HEK293 (cell line): ENCODE measurements around the gene ZC3H8.

Experiments used
- CTCF ChIA-PET: fragments of 350-600 bp; formaldehyde crosslinking; extraction: SDS; loops from one replicate; lab custom pipeline; 2021; ENCODE audit warnings: antibody characterized with exemption; lab: Yijun Ruan, JAX
- POLR2A ChIA-PET: fragments of 300-600 bp; formaldehyde crosslinking; extraction: SDS; loops from one replicate; lab custom pipeline; 2020; ENCODE audit warnings: antibody characterized with exemption, inconsistent platforms; lab: Yijun Ruan, JAX
- H3K27ac ChIP-seq: fragments of 200-500 bp; sonication (Bioruptor generic); 2 replicates; pipeline ENCODE4 v1.5.1; 2014; ENCODE audit warnings: low read depth, low read length, control low read depth, inconsistent platforms; ENCODE audit errors: extremely low read depth
- H3K36me3 ChIP-seq, 2 experiments: fragments of 200-500 bp in 1 of 2; sonication (Bioruptor generic) in 1 of 2; 1 replicate in 1 of 2; 2 replicates in 1 of 2; pipeline ENCODE4 v1.5.1; 2014 to 2017; ENCODE audit warnings: inconsistent platforms in 2 of 2, low read length in 2 of 2; ENCODE audit not compliant: control insufficient read depth in 2 of 2, insufficient read depth in 1 of 2
- H3K4me1 ChIP-seq: fragments of 200-500 bp; sonication (Bioruptor generic); 2 replicates; pipeline ENCODE4 v1.5.1; 2014; ENCODE audit warnings: mild to moderate bottlenecking, low read length, inconsistent platforms; ENCODE audit not compliant: control insufficient read depth, insufficient read depth
- H3K4me3 ChIP-seq: 2 replicates; pipeline ENCODE4 v1.5.1; 2011; ENCODE audit warnings: low read depth, mild to moderate bottlenecking, control low read depth, low read length, moderate library complexity
- H3K9me3 ChIP-seq: fragments of 200-500 bp; sonication (Bioruptor generic); 2 replicates; pipeline ENCODE4 v1.5.1; 2014; ENCODE audit warnings: low read depth, low read length, inconsistent platforms; ENCODE audit not compliant: control insufficient read depth, insufficient read depth
- BCL11A ChIP-seq: fragments of 450-650 bp; formaldehyde crosslinking; IDR thresholded peaks from 2 replicates; pipeline ENCODE4 v1.5.1; 2016; ENCODE audit warnings: low read depth, missing biosample characterization, missing genetic modification characterization
- BCL11B ChIP-seq: fragments of 450-650 bp; formaldehyde crosslinking; IDR thresholded peaks from 2 replicates; pipeline ENCODE4 v1.5.1; 2016; ENCODE audit warnings: low read depth, missing biosample characterization, missing genetic modification characterization
- IKZF3 ChIP-seq: fragments of 450-650 bp; IDR thresholded peaks from 2 replicates; pipeline ENCODE4 v1.5.0; 2018; ENCODE audit warnings: missing biosample characterization, mild to moderate bottlenecking, missing genetic modification characterization, moderate library complexity
- KLF16 ChIP-seq: fragments of 450-650 bp; formaldehyde crosslinking; IDR thresholded peaks from 2 replicates; pipeline ENCODE4 v1.5.1; 2017; ENCODE audit warnings: missing biosample characterization, missing genetic modification characterization
- OVOL3 ChIP-seq: fragments of 450-650 bp; formaldehyde crosslinking; IDR thresholded peaks from 2 replicates; pipeline ENCODE4 v1.5.1; 2016; ENCODE audit warnings: missing biosample characterization, missing genetic modification characterization
- PATZ1 ChIP-seq: fragments of 450-650 bp; formaldehyde crosslinking; IDR thresholded peaks from 2 replicates; pipeline ENCODE4 v1.5.1; 2016; ENCODE audit warnings: missing biosample characterization, missing genetic modification characterization
- PRDM1 ChIP-seq: fragments of 450-650 bp; formaldehyde crosslinking; IDR thresholded peaks from 2 replicates; pipeline ENCODE4; 2016; ENCODE audit warnings: missing biosample characterization, missing genetic modification characterization
- PRDM4 ChIP-seq: fragments of 450-650 bp; formaldehyde crosslinking; IDR thresholded peaks from 2 replicates; pipeline ENCODE4 v1.5.1; 2017; ENCODE audit warnings: missing biosample characterization, missing genetic modification characterization
- SP7 ChIP-seq: fragments of 450-650 bp; formaldehyde crosslinking; IDR thresholded peaks from 2 replicates; pipeline ENCODE4 v1.5.1; 2016; ENCODE audit warnings: missing biosample characterization, missing genetic modification characterization
- WT1 ChIP-seq: fragments of 450-650 bp; formaldehyde crosslinking; IDR thresholded peaks from 2 replicates; pipeline ENCODE4 v1.5.1; 2016; ENCODE audit warnings: missing biosample characterization, missing genetic modification characterization
- ZFP37 ChIP-seq: fragments of 450-650 bp; formaldehyde crosslinking; IDR thresholded peaks from 2 replicates; pipeline ENCODE4 v1.5.1; 2016; ENCODE audit warnings: missing biosample characterization, missing genetic modification characterization
- ZNF140 ChIP-seq: fragments of 450-650 bp; formaldehyde crosslinking; IDR thresholded peaks from 2 replicates; pipeline ENCODE4 v1.5.1; 2016; ENCODE audit warnings: missing biosample characterization, missing genetic modification characterization
- ZNF174 ChIP-seq: fragments of 450-650 bp; formaldehyde crosslinking; IDR thresholded peaks from 2 replicates; pipeline ENCODE4 v1.5.0; 2017; ENCODE audit warnings: missing biosample characterization, mild to moderate bottlenecking, missing genetic modification characterization
- ZNF214 ChIP-seq: fragments of 450-650 bp; formaldehyde crosslinking; IDR thresholded peaks from 2 replicates; pipeline ENCODE4 v1.5.1; 2017; ENCODE audit warnings: missing biosample characterization, mild to moderate bottlenecking, missing genetic modification characterization, borderline replicate concordance
- ZNF221 ChIP-seq: fragments of 450-650 bp; formaldehyde crosslinking; IDR thresholded peaks from 2 replicates; pipeline ENCODE4 v1.5.1; 2017; ENCODE audit warnings: missing biosample characterization, missing genetic modification characterization, borderline replicate concordance
- ZNF266 ChIP-seq: fragments of 450-650 bp; formaldehyde crosslinking; IDR thresholded peaks from 2 replicates; pipeline ENCODE4 v1.5.1; 2016; ENCODE audit warnings: missing biosample characterization, missing genetic modification characterization, low read depth
- ZNF274 ChIP-seq, 2 experiments: fragments of 200-500 bp in 1 of 2; fragments of 450-650 bp in 1 of 2; sonication (Bioruptor generic) in 1 of 2; formaldehyde crosslinking in 1 of 2; IDR thresholded peaks; 2 replicates each; pipeline versions ENCODE4 v1.5.1 to v1.6.1; 2014 to 2016; ENCODE audit warnings: borderline replicate concordance in 1 of 2, inconsistent platforms in 1 of 2, low read length in 1 of 2, missing biosample characterization in 1 of 2, missing genetic modification characterization in 1 of 2
- ZNF302 ChIP-seq: fragments of 450-650 bp; formaldehyde crosslinking; IDR thresholded peaks from 2 replicates; pipeline ENCODE4 v1.5.1; 2016; ENCODE audit warnings: missing biosample characterization, missing genetic modification characterization, low read depth
- ZNF362 ChIP-seq: fragments of 450-650 bp; formaldehyde crosslinking; IDR thresholded peaks from 2 replicates; pipeline ENCODE4 v1.5.1; 2016; ENCODE audit warnings: missing biosample characterization, missing genetic modification characterization
- ZNF521 ChIP-seq: fragments of 450-650 bp; formaldehyde crosslinking; IDR thresholded peaks from 2 replicates; pipeline ENCODE4 v1.5.1; 2017; ENCODE audit warnings: missing biosample characterization, mild to moderate bottlenecking, missing genetic modification characterization
- ZNF701 ChIP-seq: fragments of 450-650 bp; formaldehyde crosslinking; IDR thresholded peaks from 2 replicates; pipeline ENCODE4 v1.5.1; 2016; ENCODE audit warnings: missing biosample characterization, missing genetic modification characterization
- ZNF776 ChIP-seq: fragments of 450-650 bp; formaldehyde crosslinking; IDR thresholded peaks from 2 replicates; pipeline ENCODE4 v1.5.0; 2017; ENCODE audit warnings: missing biosample characterization, missing genetic modification characterization, borderline replicate concordance
- ZNF792 ChIP-seq: fragments of 450-650 bp; formaldehyde crosslinking; IDR thresholded peaks from 2 replicates; pipeline ENCODE4 v1.5.1; 2016; ENCODE audit warnings: missing biosample characterization, missing genetic modification characterization
- ZSCAN18 ChIP-seq: fragments of 450-650 bp; formaldehyde crosslinking; IDR thresholded peaks from 2 replicates; pipeline ENCODE4 v1.5.1; 2016; ENCODE audit warnings: missing biosample characterization, missing genetic modification characterization

Gene ZC3H8

GRCh38 chr2:112199188-112199587 is 55.7 kb downstream of the ZC3H8 start:
- CTCF ChIA-PET = no interaction called here
- TF ChIP-seq SP7 (tag by site-specific recombination) = no peak
- TF ChIP-seq BCL11A (tag by site-specific recombination) = no peak
- TF ChIP-seq ZNF174 (tag by site-specific recombination) = no peak
- TF ChIP-seq PATZ1 = no peak
- no peak for TF ChIP-seq BCL11B (tag by site-specific recombination)
- no peak for TF ChIP-seq ZNF521 (tag by site-specific recombination)
- TF ChIP-seq ZNF776 (tag by site-specific recombination) = no peak
- TF ChIP-seq ZNF266 (tag by site-specific recombination) = no peak
- TF ChIP-seq IKZF3 = no peak
- no peak for TF ChIP-seq ZNF701 (tag by site-specific recombination)
- TF ChIP-seq PRDM1 (tag by site-specific recombination) = no peak
- no peak for TF ChIP-seq ZNF140
- TF ChIP-seq ZNF792 (tag by site-specific recombination) = no peak
- POLR2A ChIA-PET = no interaction called here
- Histone ChIP-seq H3K4me1 (no peaks in the 10 kb centered on the region), H3K9me3 (no peaks in the 10 kb centered on the region), H3K27ac (no peak overlapping the region), H3K4me3 (no peak overlapping the region), H3K36me3 (no peaks in the 10 kb centered on the region)

GRCh38 chr2:112198780-112199179 is 56.1 kb downstream of the ZC3H8 start:
- Histone ChIP-seq H3K36me3 (no peaks in the 10 kb centered on the region), H3K9me3 (no peaks in the 10 kb centered on the region)
- POLR2A ChIA-PET = no interaction called here
- no peak for TF ChIP-seq WT1 (tag by site-specific recombination)
- no peak for TF ChIP-seq ZNF274 (IDR thresholded peaks at IDR 0.05; ENCODE audit: low read length)
- TF ChIP-seq ZNF274 (tag by site-specific recombination; IDR thresholded peaks at IDR 0.05; ENCODE audit: borderline replicate concordance) = no peak
- TF ChIP-seq ZSCAN18 (tag by site-specific recombination) = no peak
- TF ChIP-seq KLF16 = no peak
- TF ChIP-seq ZNF362 (tag by site-specific recombination) = no peak
- TF ChIP-seq ZNF221 (tag by site-specific recombination) = no peak
- no peak for TF ChIP-seq PRDM4 (tag by site-specific recombination)
- TF ChIP-seq PATZ1 = no peak
- TF ChIP-seq ZNF521 (tag by site-specific recombination) = no peak
- TF ChIP-seq OVOL3 (tag by site-specific recombination) = no peak
- TF ChIP-seq ZNF214 (tag by site-specific recombination) = no peak
- no peak for TF ChIP-seq IKZF3
- no peak for TF ChIP-seq ZNF302
- no peak for TF ChIP-seq ZFP37 (tag by site-specific recombination)
- TF ChIP-seq, all 188 proteins: peak for 0
- no peaks in the 10 kb centered on the region for H3K4me1 ChIP-seq
- CTCF ChIA-PET = no interaction called here
- H3K27ac ChIP-seq = no peak overlapping the region
- H3K4me3 ChIP-seq = no peak overlapping the region
